Measurements from ENCODE around the gene ZNF451. TPM values are rescaled to one million over a fixed set of nuclear protein-coding genes. Genes with fewer than 3 reads are reported as not detected.

Gene ZNF451
- polyA plus RNA-seq, 1 of the 3 experiments (the other 2 are of a cell fraction), result 8.5 TPM

GRCh38 chr6:57085471-57085870 lies 4.5 kb upstream of the ZNF451 start:
- TF ChIP-seq RAD21 (IDR thresholded peaks at IDR 0.05; ENCODE audit: low read length), result no peak
- no peak for TF ChIP-seq RFX5 (IDR thresholded peaks at IDR 0.05; ENCODE audit: low read length)
- no peak for TF ChIP-seq TEAD4 (IDR thresholded peaks at IDR 0.05; ENCODE audit: borderline replicate concordance, insufficient read depth)
- TF ChIP-seq TAF1 (IDR thresholded peaks at IDR 0.05; ENCODE audit: borderline replicate concordance, low read depth, low read length), result no peak
- no peak for TF ChIP-seq MEF2A (IDR thresholded peaks at IDR 0.05; ENCODE audit: borderline replicate concordance, low read depth)
- no peak for TF ChIP-seq FOXM1 (IDR thresholded peaks at IDR 0.05; ENCODE audit: low read depth)
- TF ChIP-seq RXRA (IDR thresholded peaks at IDR 0.05; ENCODE audit: borderline replicate concordance, low read depth), result no peak
- no peak for TF ChIP-seq TCF12 (IDR thresholded peaks at IDR 0.05)
- TF ChIP-seq YY1 (IDR thresholded peaks at IDR 0.05; ENCODE audit: low read depth), result no peak

GRCh38 chr6:57086843-57087242 lies 3.1 kb upstream of the ZNF451 start:
- TF ChIP-seq ZBTB33 (IDR thresholded peaks at IDR 0.05; ENCODE audit: borderline replicate concordance, low read depth), result no peak
- no peak for TF ChIP-seq SIN3A (IDR thresholded peaks at IDR 0.05; ENCODE audit: borderline replicate concordance, low read depth, low read length)
- no peak for TF ChIP-seq EZH2phosphoT487 (IDR thresholded peaks at IDR 0.05; ENCODE audit: borderline replicate concordance, low read depth)
- TF ChIP-seq RXRA (IDR thresholded peaks at IDR 0.05; ENCODE audit: borderline replicate concordance, low read depth), result no peak
- no peak for TF ChIP-seq RCOR1 (IDR thresholded peaks at IDR 0.05; ENCODE audit: low read length)
- TF ChIP-seq, protein P1, sequence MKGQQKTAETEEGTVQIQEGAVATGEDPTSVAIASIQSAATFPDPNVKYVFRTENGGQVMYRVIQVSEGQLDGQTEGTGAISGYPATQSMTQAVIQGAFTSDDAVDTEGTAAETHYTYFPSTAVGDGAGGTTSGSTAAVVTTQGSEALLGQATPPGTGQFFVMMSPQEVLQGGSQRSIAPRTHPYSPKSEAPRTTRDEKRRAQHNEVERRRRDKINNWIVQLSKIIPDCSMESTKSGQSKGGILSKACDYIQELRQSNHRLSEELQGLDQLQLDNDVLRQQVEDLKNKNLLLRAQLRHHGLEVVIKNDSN (IDR thresholded peaks at IDR 0.05; ENCODE audit: borderline replicate concordance, low read depth), result no peak
- TF ChIP-seq JUND (IDR thresholded peaks at IDR 0.05), result no peak
- no peak for TF ChIP-seq YY1 (IDR thresholded peaks at IDR 0.05; ENCODE audit: low read depth)
- no peak for TF ChIP-seq RFX5 (IDR thresholded peaks at IDR 0.05; ENCODE audit: low read length)
- WGBS (ENCODE audit: low lambda C conversion rate), result 96% methylated on average over 1 of the region's 1 CpG
- CTCF ChIA-PET, result no interaction called here

More at GRCh38 chr6:57085471-57085870, 4.5 kb upstream of the ZNF451 start:
- ChIA-PET POLR2A (no interaction called here), CTCF (no interaction called here)
- Histone ChIP-seq H3F3A (replicated peaks; ENCODE audit: insufficient read depth) (peaks cover 5% of the 10 kb centered on the region), H3K9ac (no peak overlapping the region), H3K9me3 (no peaks in the 10 kb centered on the region), H3K36me3 (replicated peaks in 1 of 2; ENCODE audit: control insufficient read depth in 1 of 2, insufficient read depth in 2 of 2, low read length in 1 of 2) (peaks cover 0 to 5% of the 10 kb centered on the region in 2 experiments), H3K9me2 (no peaks in the 10 kb centered on the region), H3K4me1 (ENCODE audit: control insufficient read depth in 1 of 2, insufficient read depth in 2 of 2, low read depth in 1 of 2, low read length in 1 of 2) (peaks cover 3 to 7% of the 10 kb centered on the region in 2 experiments; a peak in 3 of 4 replicates), H3K27ac (ENCODE audit: low read depth in 2 of 2, low read length in 1 of 2) (no peak overlapping the region), H2AFZ (ENCODE audit: low read depth) (no peak overlapping the region), H3K27me3 (ENCODE audit: insufficient read depth) (no peaks in the 10 kb centered on the region), H4K20me1 (ENCODE audit: insufficient read depth) (no peaks in the 10 kb centered on the region), H3K4me2 (no peak overlapping the region), H3K79me2 (ENCODE audit: insufficient read depth) (no peaks in the 10 kb centered on the region), H3K4me3 (ENCODE audit: low read depth in 2 of 2, low read length in 1 of 2) (no peak overlapping the region)
- DNase-seq, result no peak
- 98% methylated on average over 2 of the region's 2 CpGs for WGBS (ENCODE audit: low lambda C conversion rate)

More at GRCh38 chr6:57086843-57087242, 3.1 kb upstream of the ZNF451 start:
- Histone ChIP-seq H3K36me3 (replicated peaks in 1 of 2; ENCODE audit: control insufficient read depth in 1 of 2, insufficient read depth in 2 of 2, low read length in 1 of 2) (peaks cover 3 to 4% of the 10 kb centered on the region in 2 experiments), H3K9me3 (no peaks in the 10 kb centered on the region), H3F3A (replicated peaks; ENCODE audit: insufficient read depth) (peaks cover 5% of the 10 kb centered on the region), H3K27ac (ENCODE audit: low read depth in 2 of 2, low read length in 1 of 2) (no peak overlapping the region), H3K9ac (no peak overlapping the region), H4K20me1 (ENCODE audit: insufficient read depth) (peaks cover 5% of the 10 kb centered on the region; the same call in 1 of the 2 replicates), H3K79me2 (ENCODE audit: insufficient read depth) (peaks cover 6% of the 10 kb centered on the region), H2AFZ (ENCODE audit: low read depth) (no peak overlapping the region), H3K27me3 (ENCODE audit: insufficient read depth) (no peaks in the 10 kb centered on the region), H3K4me1 (ENCODE audit: control insufficient read depth in 1 of 2, insufficient read depth in 2 of 2, low read depth in 1 of 2, low read length in 1 of 2) (peaks cover 7 to 12% of the 10 kb centered on the region in 2 experiments; a peak in 3 of 4 replicates), H3K9me2 (no peaks in the 10 kb centered on the region), H3K4me2 (no peak overlapping the region), H3K4me3 (ENCODE audit: low read depth in 2 of 2, low read length in 1 of 2) (no peak overlapping the region)
- no peak for DNase-seq
- POLR2A ChIA-PET, result no interaction called here
